Measurements from ENCODE around the gene BPIFB2.

BPIFB2 gene

DNA sequence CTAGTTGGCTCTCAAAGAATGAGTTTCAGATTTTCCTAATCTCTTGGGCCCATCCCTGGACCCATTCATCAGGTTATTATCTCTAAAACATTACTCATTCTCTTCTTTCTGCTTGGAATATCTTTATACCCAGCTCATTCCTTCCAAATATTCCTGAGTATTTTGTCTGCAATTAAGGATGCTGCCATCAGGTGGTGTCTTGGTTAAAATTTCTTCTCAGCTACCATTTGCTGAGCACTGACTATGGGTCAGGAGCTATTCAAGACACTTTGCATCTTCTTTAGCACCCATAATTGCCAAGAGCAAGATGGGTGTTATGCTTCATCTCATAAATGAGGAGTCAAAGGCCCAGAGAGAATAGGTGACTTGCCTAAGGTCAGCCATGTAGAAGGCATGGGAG lies 11.7 kb upstream of the BPIFB2 start:
- no peak overlapping the region for H3K27ac Mint-ChIP-seq
- no peaks in the 10 kb centered on the region for H3K27me3 Mint-ChIP-seq (ENCODE audit: low read depth)
- no peak overlapping the region for H3K4me3 Mint-ChIP-seq
- H3K9me3 Mint-ChIP-seq: peaks cover 11% of the 10 kb centered on the region
- no peaks in the 10 kb centered on the region for H3K4me1 Mint-ChIP-seq
- TF ChIP-seq, protein P1, sequence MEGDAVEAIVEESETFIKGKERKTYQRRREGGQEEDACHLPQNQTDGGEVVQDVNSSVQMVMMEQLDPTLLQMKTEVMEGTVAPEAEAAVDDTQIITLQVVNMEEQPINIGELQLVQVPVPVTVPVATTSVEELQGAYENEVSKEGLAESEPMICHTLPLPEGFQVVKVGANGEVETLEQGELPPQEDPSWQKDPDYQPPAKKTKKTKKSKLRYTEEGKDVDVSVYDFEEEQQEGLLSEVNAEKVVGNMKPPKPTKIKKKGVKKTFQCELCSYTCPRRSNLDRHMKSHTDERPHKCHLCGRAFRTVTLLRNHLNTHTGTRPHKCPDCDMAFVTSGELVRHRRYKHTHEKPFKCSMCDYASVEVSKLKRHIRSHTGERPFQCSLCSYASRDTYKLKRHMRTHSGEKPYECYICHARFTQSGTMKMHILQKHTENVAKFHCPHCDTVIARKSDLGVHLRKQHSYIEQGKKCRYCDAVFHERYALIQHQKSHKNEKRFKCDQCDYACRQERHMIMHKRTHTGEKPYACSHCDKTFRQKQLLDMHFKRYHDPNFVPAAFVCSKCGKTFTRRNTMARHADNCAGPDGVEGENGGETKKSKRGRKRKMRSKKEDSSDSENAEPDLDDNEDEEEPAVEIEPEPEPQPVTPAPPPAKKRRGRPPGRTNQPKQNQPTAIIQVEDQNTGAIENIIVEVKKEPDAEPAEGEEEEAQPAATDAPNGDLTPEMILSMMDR (IDR thresholded peaks at IDR 0.05; ENCODE audit: unreplicated experiment in 3 of 3): no peak
- H3K36me3 Mint-ChIP-seq (ENCODE audit: low read depth): no peaks in the 10 kb centered on the region

DNA sequence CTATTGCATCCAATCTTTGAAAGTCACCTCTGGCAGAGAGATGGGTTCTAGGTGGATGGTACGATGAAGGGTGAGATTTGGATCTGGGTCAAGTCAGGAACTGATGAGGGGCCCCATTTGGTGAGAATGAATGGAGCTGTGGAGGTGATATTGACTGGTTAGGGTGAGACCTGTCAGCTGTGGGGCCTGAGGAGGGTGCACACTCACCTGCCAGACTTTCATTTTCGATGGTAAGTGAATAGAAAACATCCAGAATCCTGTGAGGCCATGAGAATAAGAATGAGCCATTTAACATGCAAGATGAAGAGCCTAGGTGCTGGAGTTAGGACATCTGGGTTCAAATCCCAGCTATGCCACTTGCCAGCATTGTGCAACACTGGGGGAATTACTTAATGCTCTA lies 10.1 kb upstream of the BPIFB2 start:
- no peaks in the 10 kb centered on the region for H3K36me3 Mint-ChIP-seq (ENCODE audit: low read depth)
- no peak overlapping the region for H3K4me3 Mint-ChIP-seq
- TF ChIP-seq, protein P1 (IDR thresholded peaks at IDR 0.05; ENCODE audit: unreplicated experiment in 3 of 3): no peak
- no peaks in the 10 kb centered on the region for H3K27me3 Mint-ChIP-seq (ENCODE audit: low read depth)
- no peak overlapping the region for H3K27ac Mint-ChIP-seq
- no peaks in the 10 kb centered on the region for H3K4me1 Mint-ChIP-seq
- H3K9me3 Mint-ChIP-seq: peaks cover 11% of the 10 kb centered on the region

DNA sequence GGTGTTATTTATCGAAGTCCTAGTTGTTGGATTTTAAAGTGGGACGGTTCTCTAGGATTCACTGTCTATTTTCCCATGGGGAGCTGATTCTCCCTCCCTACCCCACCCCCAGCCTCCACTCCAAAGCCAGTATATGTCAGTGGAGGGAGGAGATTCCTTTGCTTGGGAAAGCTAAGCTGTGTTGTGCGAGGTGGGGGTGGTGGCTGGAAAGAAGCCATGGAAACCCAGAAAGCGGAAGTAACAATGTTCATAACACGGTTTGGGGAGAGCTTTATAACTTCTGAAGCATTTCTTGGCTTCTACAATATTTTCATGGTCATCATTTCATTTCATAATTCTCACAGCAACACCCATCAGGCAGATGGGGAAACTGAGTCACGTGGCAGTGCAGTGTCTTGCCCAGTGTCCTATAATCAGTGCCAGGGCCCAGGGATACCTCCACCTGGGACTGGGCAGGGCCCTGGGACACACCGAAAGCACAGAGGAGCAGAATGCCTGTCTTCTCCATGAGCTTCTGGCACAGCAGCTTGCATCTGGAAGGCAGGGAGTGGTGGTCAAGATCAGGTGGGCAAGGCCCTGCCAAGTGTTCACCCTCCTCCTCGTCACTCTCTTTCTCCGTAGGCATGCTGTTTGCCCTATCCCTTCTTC lies 7.8 kb upstream of the BPIFB2 start:
- H3K4me1 Mint-ChIP-seq: no peaks in the 10 kb centered on the region
- H3K36me3 Mint-ChIP-seq (ENCODE audit: low read depth): no peaks in the 10 kb centered on the region
- H3K4me3 Mint-ChIP-seq: no peak overlapping the region
- TF ChIP-seq, protein P1 (IDR thresholded peaks at IDR 0.05; ENCODE audit: unreplicated experiment in 3 of 3): no peak
- H3K27ac Mint-ChIP-seq: no peak overlapping the region
- H3K9me3 Mint-ChIP-seq: peaks cover 8% of the 10 kb centered on the region
- H3K27me3 Mint-ChIP-seq (ENCODE audit: low read depth): no peaks in the 10 kb centered on the region

DNA sequence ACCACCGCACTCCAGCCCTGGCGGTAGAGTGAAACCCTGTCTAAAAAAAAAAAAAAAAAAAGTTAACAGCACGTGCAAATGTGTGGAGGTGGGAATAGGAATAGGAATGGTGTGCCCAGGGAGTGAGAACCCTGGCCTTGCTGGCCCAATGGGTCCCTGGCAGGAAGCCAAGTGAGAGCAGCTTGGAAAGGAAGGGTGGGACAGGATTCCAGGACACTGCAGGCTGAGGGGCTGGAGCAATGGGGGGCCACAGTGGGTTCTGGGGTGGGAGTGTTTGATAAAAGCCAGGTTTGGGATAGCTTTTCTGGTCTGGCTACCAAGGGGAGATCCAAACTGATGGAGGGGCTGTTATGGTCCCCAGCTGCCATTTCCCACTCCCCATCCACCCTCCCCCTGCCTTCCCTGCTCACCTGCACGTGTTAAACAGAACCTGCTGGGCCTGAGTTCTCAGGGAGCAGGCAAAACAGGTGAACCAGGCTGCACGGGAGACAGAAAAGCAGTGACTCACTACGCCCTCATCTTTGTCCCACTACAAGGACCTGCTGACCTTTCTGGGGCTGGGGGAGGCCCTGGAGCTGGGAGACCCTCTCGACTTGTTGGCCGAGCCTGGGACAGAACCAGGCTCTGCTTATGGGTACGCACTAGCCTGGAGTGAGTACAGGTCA lies 6.6 kb upstream of the BPIFB2 start:
- Mint-ChIP-seq H3K4me3 (no peak overlapping the region), H3K27ac (no peak overlapping the region), H3K27me3 (ENCODE audit: low read depth) (no peaks in the 10 kb centered on the region)

DNA sequence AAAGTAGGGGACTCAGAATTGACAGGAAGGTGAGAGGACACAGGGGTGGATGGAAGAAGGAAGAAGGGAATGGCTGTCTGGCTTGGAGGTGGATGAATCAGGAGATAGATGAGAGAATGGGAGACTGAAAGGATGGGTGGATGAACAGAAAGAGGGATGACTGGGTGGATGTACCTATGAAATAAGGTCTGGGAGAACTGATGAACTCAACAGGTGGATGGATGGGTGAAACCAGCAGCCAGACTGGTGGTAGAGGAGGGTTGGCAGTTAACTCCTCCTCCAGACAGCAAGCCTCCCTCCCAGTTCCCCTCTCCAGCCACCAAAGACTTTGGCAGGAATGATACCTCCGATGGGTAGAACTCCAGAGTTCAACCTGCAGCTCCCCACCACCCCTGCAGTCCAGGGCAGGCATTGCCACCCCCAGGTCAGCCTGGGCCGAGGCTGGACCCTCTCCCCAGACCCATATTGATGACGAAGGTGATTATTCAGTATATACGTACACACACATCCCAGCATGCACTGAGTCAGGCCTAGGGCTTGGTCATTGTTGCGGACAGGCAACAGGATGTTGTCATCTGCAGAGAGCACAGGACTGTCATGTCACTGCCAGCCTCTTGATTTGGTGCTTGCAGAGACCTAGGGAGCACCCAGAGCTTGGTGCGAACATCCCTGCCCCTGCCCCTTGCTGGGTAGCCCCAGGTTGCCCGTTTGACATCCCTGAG lies 5.3 kb upstream of the BPIFB2 start:
- peaks cover 4% of the 10 kb centered on the region for H3K9me3 Mint-ChIP-seq
- no peaks in the 10 kb centered on the region for H3K4me1 Mint-ChIP-seq
- no peak overlapping the region for H3K4me3 Mint-ChIP-seq
- no peaks in the 10 kb centered on the region for H3K27me3 Mint-ChIP-seq (ENCODE audit: low read depth)
- H3K36me3 Mint-ChIP-seq (ENCODE audit: low read depth): no peaks in the 10 kb centered on the region
- H3K27ac Mint-ChIP-seq: no peak overlapping the region
- TF ChIP-seq, protein P1 (IDR thresholded peaks at IDR 0.05; ENCODE audit: unreplicated experiment in 3 of 3): no peak

More for the DNA sequence above, 6.6 kb upstream of the BPIFB2 start:
- TF ChIP-seq, protein P1 (IDR thresholded peaks at IDR 0.05; ENCODE audit: unreplicated experiment in 3 of 3): no peak
- Mint-ChIP-seq H3K9me3 (peaks cover 6% of the 10 kb centered on the region), H3K36me3 (ENCODE audit: low read depth) (no peaks in the 10 kb centered on the region), H3K4me1 (no peaks in the 10 kb centered on the region)
